HG03159 (cell line): ENCODE measurements around the gene SAA2.

ENCODE experiments used
- ATAC-seq: cut with Tn5 transposase; IDR thresholded peaks from one replicate; pipeline ENCODE4 v1.9.1; 2021; ENCODE audit warnings: mild to moderate bottlenecking, moderate library complexity; ENCODE audit not compliant: unreplicated experiment

SAA2 gene

GRCh38 chr11:18253233-18253632, 4.8 kb upstream of the SAA2 start:
- no peak for ATAC-seq

- ATAC-seq: peak; percentile 13
These were observed 1.3 kb downstream of the SAA2 start for GRCh38 chr11:18247191-18247581.

- ATAC-seq: peak; percentile 86
These were observed 1.9 kb downstream of the SAA2 start for GRCh38 chr11:18246379-18247190.

DNA sequence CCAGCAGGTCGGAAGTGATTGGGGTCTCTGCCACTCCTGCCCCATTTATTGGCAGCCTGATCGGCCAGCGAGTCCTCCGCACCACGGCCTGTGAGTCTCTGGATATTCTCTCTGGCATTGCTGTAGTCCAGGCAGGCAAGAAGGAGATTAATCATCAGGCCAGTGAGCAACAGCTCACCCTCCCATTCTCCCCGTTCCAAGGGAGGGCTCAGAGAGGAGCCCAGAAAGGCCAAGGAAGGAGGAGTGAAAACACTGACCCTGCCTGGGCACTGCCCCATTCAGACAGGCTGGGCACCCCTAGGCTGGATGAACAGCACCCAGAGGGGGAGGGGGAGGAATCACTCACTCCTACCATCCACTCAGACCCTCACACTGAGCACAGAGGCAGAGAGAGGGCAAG, 3.1 kb downstream of the SAA2 start:
- no peak for ATAC-seq

DNA sequence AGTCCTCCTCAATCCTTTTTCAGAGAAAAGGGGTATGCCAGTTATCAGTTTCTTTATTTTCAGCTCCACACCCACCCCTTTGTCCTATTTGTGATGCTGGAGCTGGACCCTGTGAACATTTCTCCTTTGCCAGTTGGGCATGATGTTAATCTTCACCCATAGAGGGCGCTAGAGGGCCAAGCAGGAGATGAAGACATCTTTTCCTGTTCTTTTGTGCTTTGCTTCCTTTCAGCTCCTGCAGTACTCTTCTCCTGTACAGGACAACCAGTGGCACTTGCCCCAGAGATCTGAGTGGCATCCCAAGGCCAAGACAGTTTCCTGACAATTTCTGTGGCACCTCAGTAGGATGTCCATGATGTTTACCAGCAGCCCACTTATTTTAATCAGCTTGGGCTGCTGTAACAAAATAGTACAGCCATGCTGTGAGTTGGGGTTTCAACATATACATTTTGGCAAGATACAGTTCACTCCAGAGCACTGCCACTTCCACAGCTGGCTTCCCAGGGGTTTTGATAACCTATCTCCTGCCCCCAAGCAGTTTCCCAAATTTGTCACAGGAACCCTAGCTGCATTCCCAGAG, 4.6 kb downstream of the SAA2 start:
- ATAC-seq: no peak

- no peak for ATAC-seq
These were observed 8.8 kb downstream of the SAA2 start for GRCh38 chr11:18239655-18240054.

DNA sequence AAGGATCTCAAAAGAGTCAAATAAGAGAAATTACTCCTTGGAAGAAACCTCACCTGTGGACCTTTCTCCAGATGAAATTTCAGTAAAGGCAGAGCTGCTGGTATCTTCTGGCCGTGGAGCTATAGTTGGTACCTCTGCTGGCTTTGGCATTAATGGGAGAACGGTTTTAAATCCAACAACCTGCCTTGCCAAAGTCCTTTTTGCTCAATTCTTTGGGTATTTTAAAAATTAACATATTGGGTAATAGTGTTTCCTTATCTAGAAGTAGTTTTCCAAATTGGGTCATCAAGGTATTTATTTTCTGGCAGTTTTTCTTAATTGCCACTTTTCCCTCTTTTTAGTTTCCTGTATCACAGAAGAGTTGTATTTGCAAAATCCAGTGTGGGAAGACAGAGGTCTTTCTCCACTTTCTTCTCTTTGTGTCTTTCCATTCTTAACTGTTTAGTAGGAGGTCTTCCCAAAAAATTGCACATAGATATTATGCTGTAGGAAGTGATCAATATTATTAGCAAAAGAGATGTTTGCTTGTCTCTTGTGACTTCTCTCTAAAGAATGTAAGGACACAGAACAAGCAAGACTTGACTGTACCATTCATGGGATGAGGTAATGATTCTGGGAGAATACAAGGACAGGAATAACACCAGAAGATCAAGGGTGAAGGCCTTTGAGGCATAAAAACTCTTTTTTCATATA, 11.7 kb downstream of the SAA2 start, which contains the start of gene SAA4:
SAA4 (minus strand) TSS at position 139 of the 693 bp plus-strand sequence. CDS start 876 bp downstream, outside the sequence.
- ATAC-seq: no peak

DNA sequence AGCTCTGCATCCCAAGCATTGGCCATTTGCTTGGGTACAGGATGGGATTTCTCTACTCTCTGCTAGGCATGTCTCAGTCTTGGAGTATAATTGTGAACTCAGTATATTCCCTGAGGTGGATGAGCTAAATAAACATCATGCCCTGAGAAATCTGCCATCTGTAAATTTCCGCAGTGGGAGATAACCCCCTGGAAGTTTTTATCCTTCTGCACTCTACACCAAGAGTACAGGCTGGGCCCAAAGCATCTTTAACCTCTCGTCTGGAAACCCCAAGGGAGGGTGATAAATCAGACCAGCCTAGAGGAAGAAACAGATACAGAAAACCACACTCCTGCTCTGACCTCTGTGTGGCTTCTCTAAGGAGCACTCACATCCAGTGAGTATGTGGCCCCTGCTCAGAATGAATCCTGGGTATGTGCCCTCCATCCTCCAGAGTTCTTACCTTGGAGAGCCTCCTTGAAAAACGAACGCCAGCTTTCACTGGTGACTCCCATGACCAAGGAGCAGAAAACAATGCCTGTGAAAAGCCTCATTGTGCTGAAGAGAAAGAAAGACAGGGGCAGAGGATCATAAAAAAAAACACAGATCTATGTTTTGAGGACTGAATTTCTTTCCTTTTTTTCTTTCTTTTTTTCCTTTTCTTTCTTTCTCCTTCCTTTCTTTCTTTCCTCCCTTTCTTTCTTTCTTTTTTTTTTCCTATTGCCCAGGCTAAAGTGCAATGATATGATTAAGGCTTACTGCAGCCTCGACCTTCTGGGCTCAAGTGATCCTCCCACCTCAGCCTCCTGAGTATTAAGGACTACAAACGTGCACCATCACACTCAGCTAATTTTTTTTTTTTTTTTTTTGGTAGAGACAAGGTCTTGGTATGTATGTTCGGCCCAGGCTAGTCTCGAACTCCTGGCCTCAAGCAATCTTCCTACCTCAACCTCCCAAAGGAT, 12.8 kb downstream of the SAA2 start:
- ATAC-seq: no peak

GRCh38 chr11:18233912-18234311, 14.6 kb downstream of the SAA2 start:
- no peak for ATAC-seq

DNA sequence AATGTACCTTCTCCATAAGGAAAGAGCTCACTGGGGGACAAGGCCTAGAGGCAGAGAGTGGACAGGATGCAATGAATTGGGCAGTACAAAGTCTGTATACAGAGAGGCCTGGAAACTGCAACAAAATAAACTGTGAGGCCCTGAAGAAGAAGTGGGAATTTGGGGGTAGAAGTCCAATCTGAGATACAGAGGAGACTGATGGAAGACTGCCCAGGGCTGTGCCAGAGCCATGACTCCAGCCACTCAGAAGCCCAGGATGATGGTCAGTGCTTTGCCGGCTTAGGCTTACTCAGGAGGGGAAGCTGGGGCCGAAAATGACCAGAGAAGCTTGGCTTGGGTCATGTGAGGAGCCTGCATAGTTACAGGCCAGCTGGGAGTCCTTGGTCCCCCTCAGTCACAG, 17.6 kb downstream of the SAA2 start:
- ATAC-seq: no peak

DNA sequence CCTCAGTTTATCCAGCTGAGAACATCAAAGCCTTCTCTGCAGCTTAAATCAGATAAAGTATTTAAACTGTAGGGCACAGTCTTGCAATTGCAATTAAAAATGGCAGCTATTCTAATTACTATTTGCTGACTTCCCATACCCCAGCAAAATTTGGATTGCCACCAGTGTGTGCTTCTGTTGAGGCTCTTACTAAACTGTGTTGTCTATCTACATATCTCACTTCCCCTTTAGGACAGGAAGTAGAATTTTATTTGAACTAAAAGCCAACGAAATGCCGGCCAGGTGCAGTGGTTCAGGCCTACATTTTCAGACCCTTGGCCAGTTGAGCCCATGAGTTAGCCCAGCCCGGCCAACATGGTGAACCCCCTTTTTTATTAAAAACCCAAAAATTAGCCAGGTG, 19.0 kb downstream of the SAA2 start:
- peak; percentile 94 for ATAC-seq

DNA sequence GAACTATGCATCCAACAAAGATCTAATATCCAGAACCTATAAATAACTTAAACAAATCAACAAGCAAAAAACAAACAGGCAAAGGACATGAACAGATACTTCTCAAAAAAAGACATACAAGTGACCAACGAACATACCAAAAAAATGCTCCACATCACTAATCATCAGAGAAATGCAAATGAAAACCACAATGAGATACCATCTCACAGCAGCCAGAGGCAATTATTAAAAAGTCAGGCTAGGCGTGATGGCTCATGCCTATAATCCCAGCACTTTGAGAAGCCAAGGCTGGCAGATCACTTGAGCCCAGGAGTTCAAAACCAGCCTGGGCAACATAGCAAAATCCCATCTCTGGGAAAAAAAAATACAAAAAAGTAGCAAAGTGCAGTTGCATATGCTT, 22.6 kb downstream of the SAA2 start:
- ATAC-seq: peak; percentile 34

DNA sequence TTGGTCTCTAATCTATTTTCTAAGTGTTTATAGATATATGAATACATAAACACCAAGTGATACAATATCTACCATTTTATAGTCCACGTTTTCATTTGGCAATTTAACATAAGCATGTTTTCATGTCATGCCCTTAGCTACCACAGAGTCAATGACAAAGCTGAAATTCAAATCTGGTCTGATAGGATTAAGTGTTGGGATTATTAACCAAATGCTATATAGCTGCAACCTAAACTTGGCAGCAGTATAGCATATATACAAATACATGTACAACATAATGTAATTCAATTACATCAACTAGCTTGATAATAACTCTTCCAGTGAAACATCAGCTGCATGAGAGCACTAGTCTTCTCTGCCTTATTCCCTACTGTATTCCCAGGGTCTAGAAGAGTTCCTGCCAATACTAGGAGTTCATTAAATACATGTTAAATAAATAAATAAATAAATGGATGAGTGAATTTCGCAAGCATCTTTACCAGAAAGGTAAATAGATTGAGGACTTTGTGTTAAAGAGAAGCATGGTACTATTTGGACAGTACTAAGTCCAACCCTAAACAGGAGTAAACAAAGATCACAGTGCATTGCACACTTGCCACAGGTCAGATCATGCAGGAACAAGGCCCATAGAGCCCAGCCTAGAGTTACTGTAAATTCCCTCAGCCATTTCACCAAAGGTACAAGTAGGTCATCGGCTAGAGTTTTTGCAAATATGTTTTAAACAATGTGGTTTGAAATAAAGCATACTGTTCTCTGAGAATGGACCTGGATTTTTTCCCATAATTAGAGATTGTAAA, 24.7 kb downstream of the SAA2 start:
- no peak for ATAC-seq

GRCh38 chr11:18222814-18223421, 25.6 kb downstream of the SAA2 start:
- no peak for ATAC-seq

DNA sequence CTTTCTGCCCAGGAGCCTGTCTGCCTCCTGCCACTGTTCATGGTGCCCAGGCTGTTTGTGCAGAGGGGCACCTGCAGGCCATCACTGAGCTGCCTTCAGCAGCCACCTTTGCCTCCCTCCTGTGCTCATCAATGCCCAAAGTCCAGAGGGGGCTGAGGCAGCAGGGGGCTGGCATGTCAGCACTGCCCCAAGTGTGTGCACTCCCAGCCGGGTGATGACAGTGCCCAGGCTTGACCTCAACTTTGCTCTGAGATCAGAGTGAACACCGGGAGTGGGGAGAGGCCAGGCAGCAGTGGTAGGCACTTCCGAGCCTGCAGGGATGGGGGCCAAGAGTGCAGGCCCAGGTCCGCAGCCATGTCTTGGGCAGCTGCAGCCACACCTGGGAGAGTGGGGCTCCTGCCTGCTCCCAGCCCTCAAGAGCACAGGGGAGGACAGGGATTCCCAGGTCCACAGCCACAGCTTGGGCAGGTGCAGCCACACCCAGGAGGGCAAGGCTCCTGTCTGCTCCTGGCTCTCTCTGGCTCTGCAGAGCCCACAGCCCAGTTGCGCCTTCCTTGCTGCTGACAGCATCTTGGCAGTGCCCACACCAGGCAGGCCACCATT, 27.1 kb downstream of the SAA2 start:
- ATAC-seq: no peak

- no peak for ATAC-seq
These were observed 39.4 kb downstream of the SAA2 start for GRCh38 chr11:18209058-18209457.

GRCh38 chr11:18204771-18205170, 43.7 kb downstream of the SAA2 start:
- no peak for ATAC-seq

DNA sequence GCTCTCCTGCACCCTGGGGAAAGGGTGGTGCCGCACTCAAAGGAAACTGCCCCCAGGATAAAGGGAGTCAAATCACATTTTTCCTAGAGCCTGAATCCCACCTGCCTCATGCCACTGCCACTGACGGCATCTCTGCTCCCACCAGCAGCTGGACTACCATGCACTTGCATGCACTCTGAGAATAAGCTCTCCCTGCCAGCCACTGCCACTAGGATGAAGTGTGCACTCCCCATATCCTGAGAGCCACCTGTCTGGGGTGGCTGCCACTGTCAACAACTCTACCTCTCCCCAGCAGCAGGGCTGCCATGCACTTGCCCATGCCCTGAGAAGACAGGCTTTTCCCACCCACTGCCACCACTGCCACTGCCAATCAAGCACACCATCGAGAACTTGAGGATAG, 44.2 kb downstream of the SAA2 start:
- ATAC-seq: no peak

- no peak for ATAC-seq
These were observed 44.7 kb downstream of the SAA2 start for GRCh38 chr11:18203723-18204122.
